Esophagus squamous epithelium (tissue), 4 donors: ENCODE data around the gene NAGLU.

Experiments used
- CTCF ChIP-seq, 6 experiments: fragments of 450-650 bp in 4 of 6; fragments of 200-600 bp in 2 of 6; sonication (generic) in 2 of 6; IDR thresholded peaks; one replicate each; pipeline ENCODE4 v1.5.1; 2016 to 2019; ENCODE audit warnings: antibody characterized with exemption in 6 of 6, mild to moderate bottlenecking in 4 of 6, moderate library complexity in 4 of 6
- POLR2A ChIP-seq, 4 donors: fragments of 450-650 bp; IDR thresholded peaks; one replicate each; pipeline ENCODE4 v1.6.1; 2017; ENCODE audit warnings: antibody characterized with exemption in 4 of 4, mild to moderate bottlenecking in 4 of 4, moderate library complexity in 3 of 4

GRCh38 chr17:42568341-42569111 is 32.5 kb downstream of the NAGLU start:
- TF ChIP-seq POLR2A (IDR thresholded peaks at IDR 0.05) (no peak), CTCF (IDR thresholded peaks at IDR 0.05) (no peak)
